HG02981 (cell line): ENCODE data around the gene SYT17.

Experiments used
- ATAC-seq: cut with Tn5 transposase; IDR thresholded peaks from one replicate; pipeline ENCODE4 v1.9.1; 2021; ENCODE audit warnings: mild to moderate bottlenecking, moderate library complexity; ENCODE audit not compliant: unreplicated experiment

SYT17 gene, protein sequence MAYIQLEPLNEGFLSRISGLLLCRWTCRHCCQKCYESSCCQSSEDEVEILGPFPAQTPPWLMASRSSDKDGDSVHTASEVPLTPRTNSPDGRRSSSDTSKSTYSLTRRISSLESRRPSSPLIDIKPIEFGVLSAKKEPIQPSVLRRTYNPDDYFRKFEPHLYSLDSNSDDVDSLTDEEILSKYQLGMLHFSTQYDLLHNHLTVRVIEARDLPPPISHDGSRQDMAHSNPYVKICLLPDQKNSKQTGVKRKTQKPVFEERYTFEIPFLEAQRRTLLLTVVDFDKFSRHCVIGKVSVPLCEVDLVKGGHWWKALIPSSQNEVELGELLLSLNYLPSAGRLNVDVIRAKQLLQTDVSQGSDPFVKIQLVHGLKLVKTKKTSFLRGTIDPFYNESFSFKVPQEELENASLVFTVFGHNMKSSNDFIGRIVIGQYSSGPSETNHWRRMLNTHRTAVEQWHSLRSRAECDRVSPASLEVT

GRCh38 chr16:19167710-19168370 lies at the start of gene SYT17:
SYT17 (plus strand) TSS chr16:19168240; CDS start chr16:19168647, 407 bp downstream.
- peak; percentile 74 for ATAC-seq

DNA sequence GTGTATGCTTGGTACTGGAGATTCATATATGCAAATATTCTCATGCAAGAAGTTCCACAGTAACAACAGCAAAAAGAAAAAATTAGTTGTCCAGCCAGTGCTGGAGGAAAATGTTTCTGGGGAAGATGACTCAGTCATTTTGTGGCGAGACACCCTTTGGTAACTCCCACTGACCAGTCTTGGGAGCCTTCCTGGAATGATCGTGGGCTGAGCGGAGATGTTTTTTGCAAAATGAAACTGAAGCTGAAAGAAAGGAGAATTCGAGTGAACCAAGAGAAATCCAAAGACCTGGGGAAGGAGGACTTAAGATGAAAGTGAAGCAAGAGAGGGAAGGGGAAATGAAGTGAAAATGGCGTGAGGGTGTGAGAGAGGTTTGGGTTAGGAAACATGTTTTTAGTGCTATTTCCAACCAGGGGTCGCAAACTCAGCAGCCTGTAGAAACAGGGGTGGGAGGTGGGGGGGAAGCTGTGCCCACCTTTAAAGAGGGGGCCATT lies 49.1 kb upstream of the SYT17 start:
- no peak for ATAC-seq

DNA sequence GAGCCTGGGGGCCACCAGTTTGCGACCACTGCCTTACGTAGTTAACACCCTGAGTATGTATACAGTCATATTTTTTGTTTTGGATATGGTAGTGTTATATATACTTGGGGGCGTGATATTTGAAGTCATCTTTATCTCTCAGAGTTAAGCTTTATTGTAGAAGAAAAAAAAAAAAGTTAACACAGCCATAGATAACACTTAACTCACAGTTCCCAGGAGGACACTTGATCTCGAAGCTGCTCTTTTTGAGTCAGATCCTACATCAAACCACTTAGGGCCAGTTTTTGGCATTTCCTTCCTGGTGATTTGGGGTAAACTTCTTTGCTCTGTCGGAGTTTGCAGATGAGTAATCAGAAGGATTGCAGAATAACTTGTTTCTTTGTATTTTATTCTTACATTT lies 48.5 kb upstream of the SYT17 start:
- no peak for ATAC-seq

DNA sequence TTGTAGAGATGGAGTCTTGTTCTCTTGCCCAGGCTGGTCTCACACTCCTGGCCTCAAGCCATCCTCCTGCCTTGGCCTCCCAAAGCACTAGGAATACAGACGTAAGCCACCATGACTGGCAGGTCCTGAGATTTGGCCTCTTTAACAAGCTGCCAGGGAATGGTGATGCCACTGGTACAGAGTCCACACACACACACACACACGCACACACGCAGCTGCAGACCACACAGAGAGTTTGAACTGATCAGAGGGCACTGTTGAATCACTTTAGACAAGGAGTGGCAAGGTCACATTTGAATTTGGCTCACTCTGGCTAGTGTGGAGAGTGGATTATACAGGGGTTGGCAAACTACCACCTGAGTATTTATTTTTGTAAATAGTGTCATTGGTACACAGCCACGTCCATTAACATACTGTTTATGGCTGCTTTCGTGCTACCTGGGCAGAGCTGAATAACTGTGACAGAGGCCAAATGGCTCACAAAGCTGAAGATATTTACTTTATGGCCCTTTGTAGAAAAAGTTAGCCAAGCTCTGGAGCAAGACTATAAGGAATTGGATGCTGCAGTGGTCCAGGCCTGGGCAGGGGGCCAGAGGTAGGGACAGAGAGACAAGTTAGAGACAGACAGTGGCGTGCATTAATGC lies 44.4 kb upstream of the SYT17 start:
- ATAC-seq = no peak

DNA sequence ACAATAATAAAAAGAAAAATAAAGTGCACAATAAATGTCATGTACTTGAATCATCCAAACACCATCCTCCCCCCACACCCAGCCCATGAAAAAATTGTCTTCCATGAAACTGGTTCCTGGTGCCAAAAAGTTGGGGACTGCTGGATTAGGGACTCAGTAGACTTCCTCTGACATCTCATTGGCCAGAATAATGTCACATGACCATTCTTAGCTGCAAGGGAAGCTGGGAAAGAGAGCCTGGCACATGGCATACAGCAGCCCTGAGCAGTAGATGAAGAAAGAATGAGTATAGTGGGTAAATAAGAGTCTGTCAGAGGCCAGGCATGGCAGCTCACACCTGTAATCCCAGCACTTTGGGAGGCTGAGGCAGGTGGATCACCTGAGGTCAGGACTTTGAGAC lies 41.7 kb upstream of the SYT17 start:
- ATAC-seq = no peak

DNA sequence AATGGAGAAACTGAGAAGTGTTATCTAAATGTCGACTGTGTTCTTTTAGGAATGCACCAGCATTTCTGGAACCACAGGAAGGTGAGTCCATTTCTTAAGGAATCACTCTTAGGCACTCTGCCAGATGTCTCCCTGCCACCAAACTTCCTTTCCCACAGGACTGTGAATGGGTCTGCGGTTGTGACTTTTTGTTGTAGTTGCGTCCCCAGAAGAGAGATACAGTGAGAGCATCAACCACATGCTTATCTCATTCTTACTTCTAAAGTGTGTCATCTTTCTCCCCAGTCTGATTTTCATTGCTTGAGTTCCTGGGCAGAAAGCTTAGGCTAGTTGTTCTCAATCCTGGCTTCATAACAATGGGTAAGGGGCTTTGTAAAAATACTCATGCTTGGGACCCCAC lies 40.8 kb upstream of the SYT17 start:
- peak; percentile 25 for ATAC-seq

DNA sequence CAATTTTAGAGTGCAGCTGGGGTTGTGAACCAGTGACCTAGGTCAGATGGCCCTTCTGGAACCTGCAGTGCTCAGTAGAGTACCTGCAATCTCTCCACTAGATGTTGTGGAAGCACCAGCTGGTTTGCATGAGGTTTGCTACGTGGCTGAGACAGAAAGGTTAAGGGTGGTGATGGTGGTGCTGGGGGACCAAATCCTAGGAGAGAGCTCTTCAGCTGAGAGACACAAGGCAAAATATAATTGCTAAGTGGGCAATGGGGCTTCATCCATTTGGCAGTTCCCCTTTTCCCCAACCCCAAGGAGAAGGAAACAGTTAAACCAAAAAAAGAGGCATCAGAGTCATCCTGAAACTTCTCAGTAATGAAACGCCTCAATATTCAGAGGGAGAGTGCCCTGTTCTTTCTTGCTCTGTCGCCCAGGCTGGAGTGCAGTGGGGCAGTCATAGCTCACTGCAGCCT lies 40.3 kb upstream of the SYT17 start:
- ATAC-seq = peak; percentile 52

- no peak for ATAC-seq
These were observed 39.4 kb upstream of the SYT17 start for GRCh38 chr16:19128454-19129200.

DNA sequence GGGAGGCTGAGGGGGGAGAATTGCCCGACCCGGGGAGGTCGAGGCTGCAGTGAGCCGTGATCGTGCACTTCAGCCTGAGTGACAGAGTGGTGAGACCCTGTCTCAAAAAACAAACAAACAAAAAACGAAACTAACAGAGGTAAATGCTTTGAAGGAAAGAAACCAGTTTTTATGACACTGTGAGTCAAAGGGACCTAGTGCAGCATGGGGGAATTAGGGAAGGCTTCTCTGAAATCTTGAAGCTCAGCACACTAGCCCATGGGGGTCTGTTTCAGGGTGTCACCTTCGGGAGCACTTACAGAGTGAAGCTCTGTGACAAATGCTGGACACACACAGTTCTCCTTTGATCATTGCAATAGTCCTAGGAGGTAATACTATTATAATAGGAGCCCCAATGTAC lies 37.7 kb upstream of the SYT17 start:
- ATAC-seq = no peak

DNA sequence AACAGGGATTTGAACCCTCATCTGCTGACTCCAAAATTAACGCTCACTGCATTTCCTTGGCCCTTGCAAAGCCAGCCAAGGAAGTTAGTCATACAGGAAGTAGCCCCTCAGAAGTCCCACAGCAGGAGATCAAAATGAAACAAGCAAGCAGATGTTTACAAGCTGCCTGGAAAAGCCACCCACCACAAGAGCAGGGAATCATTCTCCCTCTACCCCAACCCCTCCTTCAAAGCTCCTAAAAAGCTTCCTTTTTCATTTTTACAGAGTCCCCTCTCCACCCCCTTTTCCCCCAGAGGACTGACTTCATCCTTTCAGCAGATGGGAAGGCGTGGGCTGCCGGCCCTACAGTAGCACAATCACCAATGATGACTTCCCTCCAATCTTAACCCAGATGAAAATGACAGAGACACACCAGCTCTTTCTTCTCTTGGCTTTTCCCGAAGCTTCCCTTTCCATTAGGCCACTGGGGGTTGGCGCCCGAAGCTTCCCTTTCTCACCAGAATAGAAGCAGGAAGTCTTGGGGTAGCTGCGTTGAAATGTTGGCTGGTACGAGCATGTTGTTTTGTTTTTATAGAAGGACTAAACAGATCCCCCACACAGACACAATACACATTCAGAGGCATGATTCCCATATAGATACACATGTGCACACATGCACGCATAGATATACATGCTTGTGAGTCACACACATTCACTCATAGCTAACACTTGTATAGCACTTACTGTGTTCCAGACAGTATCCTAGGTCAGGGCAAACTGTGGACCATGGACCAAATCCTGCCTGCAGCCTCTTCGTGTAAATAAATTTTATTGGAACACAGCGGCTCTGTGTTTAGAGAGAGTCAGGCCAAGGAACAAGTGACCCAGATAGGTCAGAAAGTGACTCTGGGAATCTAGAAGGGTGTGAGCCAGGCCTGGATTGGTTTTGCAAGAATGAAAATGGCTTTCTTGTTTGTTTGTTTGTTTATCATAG lies 36.9 kb upstream of the SYT17 start:
- ATAC-seq = no peak

- ATAC-seq = no peak
These were observed 36.2 kb upstream of the SYT17 start for GRCh38 chr16:19131825-19132218.

DNA sequence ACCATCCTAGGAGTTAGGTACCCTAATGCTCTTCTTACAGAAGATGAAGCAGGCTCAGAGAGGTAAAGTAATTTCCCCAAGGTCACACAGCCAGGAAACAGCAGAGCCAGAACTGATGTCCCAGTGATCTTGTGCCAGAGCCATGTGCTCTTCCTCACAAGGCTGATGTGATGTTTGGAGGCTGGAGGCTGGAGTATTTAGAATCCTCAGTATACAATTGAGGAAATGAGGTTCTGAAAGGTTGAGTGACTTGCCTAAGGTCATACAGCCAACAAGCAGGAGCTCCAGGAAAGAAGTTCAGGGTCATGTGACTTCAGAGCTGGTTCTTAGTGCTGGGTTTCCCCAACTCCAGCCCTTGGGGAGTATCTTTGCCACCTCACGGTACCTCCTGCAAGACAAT lies 35.8 kb upstream of the SYT17 start:
- no peak for ATAC-seq

GRCh38 chr16:19132898-19133297 lies 35.1 kb upstream of the SYT17 start:
- ATAC-seq = no peak

GRCh38 chr16:19133600-19133999 lies 34.4 kb upstream of the SYT17 start:
- no peak for ATAC-seq

DNA sequence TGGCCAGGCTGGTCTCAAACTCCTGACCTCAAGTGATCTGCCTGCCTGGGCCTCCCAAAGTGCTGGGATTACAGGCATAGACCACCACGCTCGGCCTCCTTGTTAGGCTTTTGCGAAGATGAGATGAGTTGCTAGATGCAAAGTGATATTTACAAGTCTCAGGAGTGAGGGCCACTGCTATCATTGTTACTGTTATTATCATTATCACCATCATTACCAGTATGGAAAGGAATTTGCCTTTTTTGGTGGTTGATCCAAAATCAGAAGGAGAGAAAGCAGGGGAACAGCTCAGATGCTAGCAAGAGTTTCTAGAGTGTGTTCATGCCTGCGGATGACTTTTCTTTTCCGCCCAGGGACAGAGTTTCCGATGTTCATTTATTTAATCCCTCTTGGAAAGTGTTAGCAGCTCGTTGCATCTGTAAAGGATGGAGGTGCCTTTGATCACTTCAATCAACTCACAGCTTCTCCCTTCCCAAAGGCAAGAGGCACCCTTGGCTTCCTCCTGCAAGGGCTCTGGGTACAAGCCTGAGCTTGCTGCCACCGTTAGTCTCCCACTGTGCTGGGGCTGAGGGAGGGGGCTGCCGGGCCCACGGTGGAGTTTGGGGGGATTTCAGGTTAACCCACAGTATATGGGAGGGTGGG lies 32.7 kb upstream of the SYT17 start:
- no peak for ATAC-seq

GRCh38 chr16:19135896-19136438 lies 32.1 kb upstream of the SYT17 start:
- no peak for ATAC-seq

DNA sequence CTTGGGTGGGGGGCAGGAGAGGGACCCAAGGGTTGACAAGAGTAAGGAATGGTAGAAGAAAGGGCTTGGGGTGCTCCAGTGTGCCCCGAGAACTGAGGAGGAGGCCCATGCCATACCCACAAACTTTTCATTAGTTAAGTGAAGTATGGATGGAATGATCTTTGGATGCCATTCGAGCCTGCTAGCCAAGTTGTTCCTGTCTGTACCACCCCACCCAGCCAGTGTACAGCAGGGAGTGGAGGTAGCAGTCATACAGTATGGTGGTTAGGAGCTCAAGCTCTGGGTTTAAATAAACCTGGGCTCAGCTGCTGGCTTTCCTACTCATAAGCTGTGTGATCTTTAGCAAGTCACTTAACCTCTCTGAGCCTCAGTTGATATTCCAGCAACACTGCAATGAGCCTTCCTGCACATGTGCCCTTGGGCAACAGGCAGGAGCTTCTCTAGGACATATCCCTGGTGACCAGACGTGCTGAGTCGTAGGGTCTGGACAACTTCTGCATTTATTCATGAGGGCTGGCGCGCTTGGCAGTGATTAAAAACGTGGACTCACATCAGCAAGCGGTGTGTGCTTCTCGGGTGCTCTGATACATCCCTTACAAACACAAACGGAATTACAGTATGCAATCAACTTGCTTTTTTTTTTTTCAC lies 31.4 kb upstream of the SYT17 start:
- no peak for ATAC-seq
